T-helper 2 cell treated with Interferon-gamma antibody and Interleukin-4, amounts not matched to agents 5 μg/mL and 100 μg/mL, for 36 hours (primary cell): ENCODE results near the gene SLC29A1.
"Not testable (repeated sequence)": the region's sequence is repeated elsewhere in the genome, so short reads cannot be mapped to it uniquely, and the experiment has no call there.

ENCODE experiments used
- DNase-seq: peaks from one replicate; pipeline ENCODE4 v3.0.0; 2021; ENCODE audit warnings: low spot score
- H3K27ac Mint-ChIP-seq: one replicate; pipeline ENCODE4 v1.8.0; 2021; ENCODE audit warnings: mild to moderate bottlenecking, mixed read lengths
- H3K27me3 Mint-ChIP-seq: one replicate; pipeline ENCODE4 v1.8.0; 2021; ENCODE audit warnings: low read depth, mixed read lengths
- H3K36me3 Mint-ChIP-seq: one replicate; pipeline ENCODE4 v1.8.0; 2021; ENCODE audit warnings: low read depth, mixed read lengths
- H3K4me1 Mint-ChIP-seq: one replicate; pipeline ENCODE4 v1.8.0; 2021; ENCODE audit warnings: low read depth, mixed read lengths
- H3K4me3 Mint-ChIP-seq: one replicate; pipeline ENCODE4 v1.8.0; 2022; ENCODE audit warnings: mild to moderate bottlenecking, moderate library complexity, mixed read lengths
- H3K9me3 Mint-ChIP-seq: one replicate; pipeline ENCODE4 v1.8.0; 2021; ENCODE audit warnings: mixed read lengths

The SLC29A1 gene

DNA sequence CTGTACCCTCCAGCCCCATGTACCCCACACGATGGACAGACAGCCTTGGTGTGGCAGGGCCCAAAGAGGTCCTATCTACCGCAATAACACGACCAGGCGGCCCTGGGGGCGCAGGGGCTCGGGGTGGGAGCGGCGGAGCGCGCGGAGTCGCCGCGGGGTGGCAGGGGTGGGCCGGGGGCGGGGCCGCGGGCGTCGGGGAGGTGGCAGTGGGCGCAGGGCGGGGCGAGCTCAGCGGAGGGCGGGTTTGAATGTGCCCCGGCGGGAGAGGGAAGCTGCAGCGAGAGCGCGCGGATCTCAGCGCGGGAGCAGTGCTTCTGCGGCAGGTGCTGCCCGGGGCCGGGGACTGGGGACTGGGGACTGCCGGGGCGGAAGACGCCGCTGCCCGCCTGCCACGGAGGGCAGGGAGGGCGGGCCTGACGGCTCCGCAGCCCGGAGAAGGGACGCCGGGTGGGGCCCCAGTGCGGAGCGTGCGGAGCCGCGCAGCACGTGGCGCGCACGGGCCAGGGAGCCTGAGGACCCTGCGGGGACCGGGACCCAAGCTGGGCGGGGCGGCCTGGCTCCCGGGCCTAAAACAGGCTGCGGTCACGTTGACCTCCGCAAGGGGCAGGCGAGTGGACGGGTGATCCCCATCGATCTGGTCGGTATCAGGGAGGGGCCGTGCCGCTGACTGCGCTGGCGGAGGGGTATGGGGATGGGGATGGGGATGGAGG lies at the start of gene SLC29A1:
Gene SLC29A1 (plus strand): TSS at position 277 of the 710 bp plus-strand sequence. CDS start 3,719 bp downstream, outside the sequence.
- Mint-ChIP-seq H3K27ac (peak within 1 kb of the TSS; percentile 77), H3K9me3 (no peaks in the 10 kb centered on the region), H3K4me1 (peaks cover 31% of the 10 kb centered on the region), H3K36me3 (no peaks in the 10 kb centered on the region), H3K4me3 (peak within 1 kb of the TSS; percentile 86), H3K27me3 (peaks cover under 1% of the 10 kb centered on the region)
- peak; percentile 77 for DNase-seq

DNA sequence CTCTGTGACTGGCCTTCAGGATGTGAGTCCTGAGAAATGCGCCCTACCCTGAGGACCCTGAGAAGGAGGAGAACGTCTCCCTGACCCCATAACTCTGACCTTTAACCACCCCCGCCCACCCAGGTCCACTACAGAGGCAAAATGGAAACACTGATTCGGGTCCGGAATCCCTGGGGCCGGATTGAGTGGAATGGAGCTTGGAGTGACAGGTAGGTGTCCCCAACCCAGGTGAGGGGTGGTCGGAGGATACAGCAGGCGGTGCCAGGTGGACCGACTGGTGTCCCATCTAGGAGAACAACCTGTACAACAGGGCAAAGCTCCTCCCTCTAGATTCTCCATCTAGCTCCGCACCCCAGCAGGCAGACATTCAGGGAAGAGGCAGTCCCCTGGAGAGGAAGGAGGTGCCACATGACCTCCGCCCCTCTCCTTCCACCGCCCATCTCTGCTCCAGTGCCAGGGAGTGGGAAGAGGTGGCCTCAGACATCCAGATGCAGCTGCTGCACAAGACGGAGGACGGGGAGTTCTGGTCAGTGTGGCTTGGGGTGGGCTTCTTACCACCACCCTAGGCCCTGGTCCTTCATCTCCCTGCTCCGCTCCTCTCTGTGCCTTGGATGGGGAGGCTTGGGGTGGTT lies 47.1 kb upstream of the SLC29A1 start:
- H3K4me3 Mint-ChIP-seq, result no peak overlapping the region
- H3K36me3 Mint-ChIP-seq, result no peaks in the 10 kb centered on the region
- H3K27me3 Mint-ChIP-seq, result no peaks in the 10 kb centered on the region
- no peak overlapping the region for H3K27ac Mint-ChIP-seq
- peaks cover 9% of the 10 kb centered on the region for H3K4me1 Mint-ChIP-seq
- no peak for DNase-seq
- no peaks in the 10 kb centered on the region for H3K9me3 Mint-ChIP-seq

DNA sequence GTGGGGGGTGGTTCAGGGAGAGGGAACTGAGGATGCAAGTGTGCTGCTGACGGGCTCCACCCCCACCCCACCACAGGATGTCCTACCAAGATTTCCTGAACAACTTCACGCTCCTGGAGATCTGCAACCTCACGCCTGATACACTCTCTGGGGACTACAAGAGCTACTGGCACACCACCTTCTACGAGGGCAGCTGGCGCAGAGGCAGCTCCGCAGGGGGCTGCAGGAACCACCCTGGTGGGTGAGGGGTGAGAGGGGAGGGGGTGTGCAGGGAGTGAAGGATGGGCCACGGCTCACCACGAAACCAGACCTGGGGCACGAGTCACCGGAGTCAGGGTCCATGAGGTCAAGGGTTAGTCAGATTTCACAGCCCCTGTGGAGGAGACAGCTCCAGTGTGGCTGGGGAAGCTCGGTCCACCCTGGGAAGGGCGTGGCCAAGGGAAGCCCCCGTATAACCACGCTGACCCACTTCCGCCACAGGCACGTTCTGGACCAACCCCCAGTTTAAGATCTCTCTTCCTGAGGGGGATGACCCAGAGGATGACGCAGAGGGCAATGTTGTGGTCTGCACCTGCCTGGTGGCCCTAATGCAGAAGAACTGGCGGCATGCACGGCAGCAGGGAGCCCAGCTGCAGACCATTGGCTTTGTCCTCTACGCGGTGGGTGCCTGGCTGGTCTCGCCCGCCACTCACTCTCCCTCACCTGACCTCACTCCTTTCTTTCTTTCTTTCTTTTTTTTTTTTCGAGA lies 46.5 kb upstream of the SLC29A1 start:
- peaks cover 9% of the 10 kb centered on the region for H3K4me1 Mint-ChIP-seq
- no peak overlapping the region for H3K27ac Mint-ChIP-seq
- H3K9me3 Mint-ChIP-seq, result no peaks in the 10 kb centered on the region
- H3K27me3 Mint-ChIP-seq, result no peaks in the 10 kb centered on the region
- H3K4me3 Mint-ChIP-seq, result peak overlapping the region; percentile 32
- no peak for DNase-seq
- H3K36me3 Mint-ChIP-seq, result no peaks in the 10 kb centered on the region

DNA sequence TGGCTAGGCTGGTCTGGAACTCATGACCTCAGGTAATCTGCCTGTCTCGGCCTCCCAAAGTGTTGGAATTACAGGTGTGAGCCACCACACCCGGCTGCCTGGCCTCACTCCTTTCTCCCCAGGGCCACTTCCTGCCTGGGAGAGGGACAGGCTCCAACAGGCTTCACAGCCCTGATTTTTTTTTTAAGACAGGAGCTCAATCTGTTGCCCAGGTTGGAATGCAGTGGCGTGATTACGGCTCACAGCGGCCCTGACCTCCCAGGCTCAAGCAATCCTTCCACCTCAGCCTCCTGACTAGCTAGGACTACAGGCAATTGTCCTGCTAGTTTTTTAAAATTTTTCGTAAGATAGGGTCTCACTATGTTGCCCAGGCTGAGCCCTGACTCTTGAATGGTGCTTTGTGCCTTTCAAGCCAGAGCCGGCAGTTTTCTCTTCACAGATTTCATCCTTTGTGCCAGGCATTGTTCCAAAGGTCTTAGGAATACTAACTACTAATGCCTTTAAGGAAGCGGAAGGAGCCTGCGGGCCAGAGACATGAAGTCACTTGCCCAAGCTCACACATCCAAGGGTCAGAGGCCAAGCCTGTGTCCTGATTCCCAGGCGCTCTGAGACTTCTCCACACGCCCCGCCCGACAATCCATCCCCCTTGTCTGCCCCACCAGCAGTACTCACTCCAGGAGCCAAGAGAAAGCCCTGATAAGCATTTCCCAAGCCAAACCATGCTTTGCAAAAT lies 45.5 kb upstream of the SLC29A1 start:
- no peaks in the 10 kb centered on the region for H3K36me3 Mint-ChIP-seq
- H3K27me3 Mint-ChIP-seq, result no peaks in the 10 kb centered on the region
- H3K4me3 Mint-ChIP-seq, result no peak overlapping the region
- DNase-seq, result no peak
- no peak overlapping the region for H3K27ac Mint-ChIP-seq
- H3K9me3 Mint-ChIP-seq, result no peaks in the 10 kb centered on the region
- peaks cover 5% of the 10 kb centered on the region for H3K4me1 Mint-ChIP-seq

DNA sequence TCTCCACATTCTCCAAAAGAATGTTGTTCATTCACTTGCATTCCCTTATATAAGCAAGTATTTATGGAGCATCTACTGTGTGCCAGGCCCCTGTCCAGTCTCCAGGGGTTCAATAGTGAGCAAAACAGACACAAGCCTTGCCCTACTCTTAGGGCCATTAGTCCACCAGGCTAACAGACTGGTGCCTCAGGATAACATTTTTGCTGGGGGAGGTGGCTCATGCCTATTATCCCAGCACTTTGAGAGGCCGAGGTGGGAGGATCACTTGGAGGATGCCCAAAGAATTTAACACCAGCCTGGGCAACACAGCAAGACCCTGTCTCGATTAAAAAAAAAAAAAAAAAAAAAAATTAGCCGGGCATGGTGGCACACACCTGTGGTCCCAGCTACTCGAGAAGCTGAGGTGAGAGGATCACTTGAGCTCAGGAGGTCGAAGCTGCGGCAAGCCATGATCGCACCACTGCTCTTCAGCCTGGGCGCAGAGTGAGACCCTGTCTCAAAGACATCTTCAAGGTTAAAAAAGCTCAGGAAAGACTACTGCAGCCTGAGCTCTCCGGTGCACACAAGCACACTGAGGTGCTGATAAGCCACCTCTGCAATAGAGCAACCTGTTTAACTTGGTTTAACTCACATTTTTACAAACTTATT lies 44.8 kb upstream of the SLC29A1 start:
- Mint-ChIP-seq H3K9me3 (no peaks in the 10 kb centered on the region), H3K4me1 (peaks cover 5% of the 10 kb centered on the region), H3K27ac (no peak overlapping the region), H3K36me3 (no peaks in the 10 kb centered on the region), H3K27me3 (no peaks in the 10 kb centered on the region), H3K4me3 (no peak overlapping the region)
- DNase-seq, result no peak

DNA sequence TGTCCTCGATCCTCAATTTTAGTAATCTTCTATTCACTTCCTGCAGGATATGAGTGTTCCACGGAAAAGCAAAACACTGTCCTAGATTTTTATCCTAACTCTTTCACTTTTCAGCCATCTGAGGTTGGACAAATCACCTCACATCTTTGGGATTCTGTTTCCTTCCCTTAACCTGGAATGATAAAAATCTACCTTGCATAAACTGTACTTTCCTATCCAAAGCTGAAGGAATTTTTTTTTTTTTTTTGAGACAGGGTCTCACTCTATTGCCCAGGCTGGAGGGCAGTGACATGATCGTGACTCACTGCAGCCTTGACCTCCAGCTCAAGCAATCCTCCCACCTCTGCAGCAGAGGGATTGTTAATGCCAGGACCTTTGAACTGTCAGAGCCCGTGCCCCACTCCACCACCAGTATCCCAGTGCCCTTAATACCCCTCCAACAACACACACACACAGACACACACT lies 44.3 kb upstream of the SLC29A1 start:
- Mint-ChIP-seq H3K27me3 (no peaks in the 10 kb centered on the region), H3K9me3 (no peaks in the 10 kb centered on the region), H3K36me3 (no peaks in the 10 kb centered on the region), H3K4me1 (peaks cover 5% of the 10 kb centered on the region), H3K4me3 (no peak overlapping the region), H3K27ac (no peak overlapping the region)
- no peak for DNase-seq

DNA sequence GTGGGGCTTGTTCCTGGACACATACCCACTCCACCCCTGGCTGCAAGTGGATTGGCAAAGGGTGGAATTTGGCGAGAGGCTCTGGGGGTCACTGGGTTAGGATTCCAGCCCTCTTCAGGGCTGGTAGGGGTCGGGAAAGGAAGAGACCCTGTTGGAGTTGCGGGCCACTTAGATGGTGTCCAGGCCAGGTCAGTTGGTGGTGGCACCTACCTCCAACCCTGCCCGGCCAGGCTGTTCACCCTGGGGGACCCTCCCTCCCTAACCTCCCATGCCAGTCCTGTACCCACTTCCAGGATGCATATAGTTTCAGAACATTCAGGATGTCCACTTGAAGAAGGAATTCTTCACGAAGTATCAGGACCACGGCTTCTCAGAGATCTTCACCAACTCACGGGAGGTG lies 43.7 kb upstream of the SLC29A1 start:
- Mint-ChIP-seq H3K27me3 (no peaks in the 10 kb centered on the region), H3K9me3 (no peaks in the 10 kb centered on the region), H3K27ac (no peak overlapping the region), H3K4me3 (no peak overlapping the region), H3K36me3 (no peaks in the 10 kb centered on the region), H3K4me1 (peaks cover 5% of the 10 kb centered on the region)
- DNase-seq, result no peak

DNA sequence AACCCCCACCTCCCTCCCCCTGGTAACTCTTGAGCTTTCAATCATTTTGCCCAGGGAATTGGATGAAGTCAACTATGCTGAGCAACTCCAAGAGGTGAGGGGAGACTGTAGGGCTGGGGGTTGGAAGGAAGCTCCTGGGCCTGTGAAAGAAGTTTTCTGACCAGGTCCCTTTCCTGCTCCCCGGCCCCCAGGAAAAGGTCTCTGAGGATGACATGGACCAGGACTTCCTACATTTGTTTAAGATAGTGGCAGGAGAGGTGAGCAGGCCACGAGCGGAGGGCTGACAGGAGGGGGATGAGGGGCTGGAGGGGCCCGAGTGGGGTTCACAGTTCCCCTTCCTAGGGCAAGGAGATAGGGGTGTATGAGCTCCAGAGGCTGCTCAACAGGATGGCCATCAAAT lies 43.0 kb upstream of the SLC29A1 start:
- H3K4me1 Mint-ChIP-seq, result peaks cover 5% of the 10 kb centered on the region
- H3K27me3 Mint-ChIP-seq, result no peaks in the 10 kb centered on the region
- no peak for DNase-seq
- no peak overlapping the region for H3K4me3 Mint-ChIP-seq
- no peaks in the 10 kb centered on the region for H3K36me3 Mint-ChIP-seq
- no peak overlapping the region for H3K27ac Mint-ChIP-seq
- H3K9me3 Mint-ChIP-seq, result no peaks in the 10 kb centered on the region

DNA sequence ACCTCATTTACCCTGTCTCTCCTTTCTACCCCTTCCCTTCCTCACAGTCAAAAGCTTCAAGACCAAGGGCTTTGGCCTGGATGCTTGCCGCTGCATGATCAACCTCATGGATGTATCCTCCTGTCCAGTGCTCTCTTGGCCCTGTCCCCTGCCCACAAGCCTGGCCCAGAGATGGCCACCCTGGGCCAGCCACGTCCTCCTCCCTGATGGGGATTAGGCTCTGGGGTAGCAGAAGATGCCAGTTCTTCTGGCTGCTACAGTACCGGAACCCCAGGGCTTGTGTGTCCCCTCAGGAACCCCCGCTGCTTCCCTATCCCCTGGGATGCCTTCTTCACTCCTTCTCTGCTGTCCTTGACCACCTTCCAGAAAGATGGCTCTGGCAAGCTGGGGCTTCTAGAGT lies 42.5 kb upstream of the SLC29A1 start:
- DNase-seq, result no peak
- no peak overlapping the region for H3K27ac Mint-ChIP-seq
- no peaks in the 10 kb centered on the region for H3K9me3 Mint-ChIP-seq

DNA sequence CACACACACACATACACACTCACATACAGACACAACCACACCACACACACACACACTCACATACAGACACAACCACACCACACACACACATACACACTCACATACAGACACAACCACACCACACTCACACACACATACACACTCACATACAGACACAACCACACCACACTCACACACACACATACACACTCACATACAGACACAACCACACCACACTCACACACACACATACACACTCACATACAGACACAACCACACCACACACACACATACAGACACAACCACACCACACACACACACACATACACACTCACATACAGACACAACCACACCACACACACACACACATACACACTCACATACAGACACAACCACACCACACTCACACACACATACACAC lies 41.6 kb upstream of the SLC29A1 start:
- not testable (repeated sequence) for H3K9me3 Mint-ChIP-seq, H3K27ac Mint-ChIP-seq, H3K4me3 Mint-ChIP-seq, DNase-seq, H3K36me3 Mint-ChIP-seq, H3K4me1 Mint-ChIP-seq, H3K27me3 Mint-ChIP-seq

More for the DNA sequence above, 42.5 kb upstream of the SLC29A1 start:
- Mint-ChIP-seq H3K36me3 (no peaks in the 10 kb centered on the region), H3K4me3 (no peak overlapping the region), H3K4me1 (peaks cover 6% of the 10 kb centered on the region), H3K27me3 (no peaks in the 10 kb centered on the region)

DNA sequence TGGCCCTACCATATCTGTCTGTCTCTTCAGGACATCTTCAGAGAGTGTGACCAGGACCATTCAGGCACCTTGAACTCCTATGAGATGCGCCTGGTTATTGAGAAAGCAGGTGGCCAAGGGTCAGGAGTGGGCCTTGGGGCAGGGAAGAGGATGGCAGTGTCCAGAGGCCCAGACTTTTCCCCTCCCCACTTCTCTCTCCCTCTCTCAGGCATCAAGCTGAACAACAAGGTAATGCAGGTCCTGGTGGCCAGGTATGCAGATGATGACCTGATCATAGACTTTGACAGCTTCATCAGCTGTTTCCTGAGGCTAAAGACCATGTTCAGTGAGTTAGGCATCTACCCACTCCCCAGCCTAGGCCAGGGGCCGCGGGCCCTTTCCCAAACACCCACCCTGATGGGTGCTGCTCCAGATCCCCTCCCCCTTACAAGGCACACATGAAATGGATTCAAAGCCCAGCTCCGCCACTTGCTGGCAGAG lies 40.4 kb upstream of the SLC29A1 start:
- Mint-ChIP-seq H3K36me3 (no peaks in the 10 kb centered on the region), H3K4me3 (no peak overlapping the region), H3K27ac (no peak overlapping the region), H3K9me3 (no peaks in the 10 kb centered on the region), H3K4me1 (peaks cover 7% of the 10 kb centered on the region), H3K27me3 (no peaks in the 10 kb centered on the region)
- DNase-seq, result no peak

DNA sequence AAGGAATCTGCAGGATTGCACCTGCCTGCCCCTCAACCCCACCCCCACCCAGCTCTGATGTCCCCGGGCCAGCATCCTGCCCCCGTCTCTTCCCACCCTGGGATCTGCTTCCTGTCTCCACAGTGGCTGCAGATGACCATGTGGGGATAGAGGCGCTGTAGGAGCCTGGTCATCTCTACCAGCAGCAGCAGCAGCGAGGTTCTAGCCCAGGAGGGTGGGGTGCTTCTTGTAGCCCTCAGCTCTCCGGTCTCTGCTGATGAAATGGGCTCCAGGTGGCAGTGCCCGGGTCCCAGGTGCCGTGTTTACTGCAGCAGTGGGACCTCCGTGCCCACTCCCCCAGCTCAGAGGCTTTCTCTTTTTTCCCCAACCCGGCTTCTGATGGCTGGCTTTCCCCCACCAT lies 39.6 kb upstream of the SLC29A1 start:
- Mint-ChIP-seq H3K4me3 (no peak overlapping the region), H3K27ac (no peak overlapping the region), H3K9me3 (no peaks in the 10 kb centered on the region), H3K27me3 (no peaks in the 10 kb centered on the region), H3K4me1 (peaks cover 7% of the 10 kb centered on the region), H3K36me3 (no peaks in the 10 kb centered on the region)
- DNase-seq, result no peak

DNA sequence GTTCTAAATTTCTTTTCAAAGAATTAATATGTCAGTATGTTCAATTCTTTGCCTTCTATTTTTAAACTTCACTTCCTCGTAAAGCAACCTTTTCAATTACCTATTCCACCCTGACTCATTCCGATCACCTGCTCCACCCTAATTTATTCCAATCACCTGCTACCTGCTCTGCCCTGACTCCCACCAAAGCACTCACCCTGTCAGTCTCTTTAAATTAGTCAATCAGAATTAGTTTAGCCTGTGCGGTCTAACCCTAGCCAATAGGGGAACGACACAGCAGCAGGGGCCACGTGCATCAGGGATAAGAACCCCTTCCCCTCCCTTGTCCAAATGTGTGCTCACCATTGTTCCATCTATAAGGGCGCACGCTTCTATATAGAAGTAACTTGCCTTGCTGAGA lies 38.0 kb upstream of the SLC29A1 start:
- not testable (repeated sequence) for H3K9me3 Mint-ChIP-seq, H3K27ac Mint-ChIP-seq, H3K36me3 Mint-ChIP-seq

More for the DNA sequence above, 38.0 kb upstream of the SLC29A1 start:
- not testable (repeated sequence) for DNase-seq, H3K4me1 Mint-ChIP-seq, H3K27me3 Mint-ChIP-seq, H3K4me3 Mint-ChIP-seq
